ENCODE measurements around the gene TMPRSS11E. TPM values are rescaled to one million over a fixed set of nuclear protein-coding genes. Genes with fewer than 3 reads are reported as not detected.

Gene TMPRSS11E
- total RNA-seq, 1 experiment from 2014 or later, result not detected

Other genes starting within 250 kb of the TMPRSS11E start
- gene TMPRSS11B, start 201.8 kb upstream of the TMPRSS11E start, total RNA-seq (2014; rRNA removed; shearing (Covaris generic)), result not detected in 2 replicates
- gene YTHDC1, start 97.4 kb upstream of the TMPRSS11E start, total RNA-seq (2014; rRNA removed; shearing (Covaris generic)), result 20.8 and 34.1 TPM in 2 replicates
- 0.22 and 1.2 TPM in 2 replicates for gene UGT2B17, start 128.9 kb downstream of the TMPRSS11E start, total RNA-seq (2014; rRNA removed; shearing (Covaris generic))
- gene UGT2B15, start 223.2 kb downstream of the TMPRSS11E start, total RNA-seq (2014; rRNA removed; shearing (Covaris generic)), result not detected in 2 replicates

Data from M059J (cell line).